MM.1S (cell line): Measurements from ENCODE around the gene KIAA1217.

Experiments
- DNase-seq: peaks from one replicate; pipeline ENCODE4 v3.0.0-alpha.2; 2015
- H2AFZ ChIP-seq: fragments of 300-600 bp; sonication (generic); 2 replicates; pipeline ENCODE4 v1.6.0; 2016; ENCODE audit warnings: antibody characterized with exemption, low read length
- H3F3A ChIP-seq: fragments of 300-600 bp; sonication (generic); 2 replicates; pipeline ENCODE4 v1.6.1; 2016; ENCODE audit warnings: mild to moderate bottlenecking, antibody characterized with exemption, low read length, moderate library complexity, mixed read lengths; ENCODE audit not compliant: insufficient read depth
- H3K27ac ChIP-seq: fragments of 300-600 bp; sonication (generic); 2 replicates; pipeline ENCODE4 v1.5.1; 2016; ENCODE audit warnings: mild to moderate bottlenecking, low read length
- H3K27me3 ChIP-seq: fragments of 300-600 bp; sonication (generic); replicated peaks from 2 replicates; pipeline ENCODE4 v1.6.0; 2016; ENCODE audit warnings: low read length; ENCODE audit not compliant: insufficient read depth
- H3K36me3 ChIP-seq: fragments of 300-600 bp; sonication (generic); replicated peaks from 2 replicates; pipeline ENCODE4 v1.6.1; 2016; ENCODE audit warnings: mild to moderate bottlenecking, low read length, mixed read lengths; ENCODE audit not compliant: insufficient read depth
- H3K4me1 ChIP-seq: fragments of 300-600 bp; sonication (generic); 2 replicates; pipeline ENCODE4 v1.6.1; 2016; ENCODE audit warnings: low read length, mixed read lengths
- H3K4me2 ChIP-seq: fragments of 300-600 bp; sonication (generic); 2 replicates; pipeline ENCODE4 v1.6.0; 2016; ENCODE audit warnings: low read depth, low read length
- H3K4me3 ChIP-seq: fragments of 300-600 bp; sonication (generic); 2 replicates; pipeline ENCODE4 v1.5.1; 2016; ENCODE audit warnings: low read length, mixed read lengths
- H3K79me2 ChIP-seq: fragments of 300-600 bp; sonication (generic); 2 replicates; pipeline ENCODE4 v1.6.1; 2016; ENCODE audit warnings: mixed run types, low read length, mixed read lengths
- H3K9ac ChIP-seq: fragments of 300-600 bp; sonication (generic); 2 replicates; pipeline ENCODE4 v1.6.1; 2016; ENCODE audit warnings: low read length, mixed read lengths
- H3K9me2 ChIP-seq: fragments of 300-600 bp; sonication (generic); replicated peaks from 2 replicates; pipeline ENCODE4 v1.6.1; 2016; ENCODE audit warnings: mild to moderate bottlenecking, low read length, mixed read lengths; ENCODE audit not compliant: insufficient read depth
- H3K9me3 ChIP-seq: fragments of 300-600 bp; sonication (generic); replicated peaks from 2 replicates; pipeline ENCODE4 v1.6.1; 2016; ENCODE audit warnings: mild to moderate bottlenecking, low read length, mixed read lengths; ENCODE audit not compliant: insufficient read depth
- H4K20me1 ChIP-seq: fragments of 300-600 bp; sonication (generic); 2 replicates; pipeline ENCODE4 v1.6.1; 2016; ENCODE audit warnings: mild to moderate bottlenecking, low read length, moderate library complexity, mixed read lengths; ENCODE audit not compliant: insufficient read depth
- CTCF ChIP-seq: fragments of 300-600 bp; sonication (generic); IDR thresholded peaks from 2 replicates; pipeline ENCODE4 v1.5.1; 2016; ENCODE audit warnings: antibody characterized with exemption, low read length, mixed read lengths
- EZH2 ChIP-seq: fragments of 300-600 bp; sonication (generic); optimal IDR thresholded peaks from 2 replicates; pipeline ENCODE3; 2017; ENCODE audit warnings: low read depth, mild to moderate bottlenecking, antibody characterized with exemption, low read length, mixed read lengths
- EZH2phosphoT487 ChIP-seq: fragments of 300-600 bp; sonication (generic); IDR thresholded peaks from 2 replicates; pipeline ENCODE4 v1.6.1; 2018; ENCODE audit warnings: antibody characterized with exemption, low read length

Gene KIAA1217

DNA sequence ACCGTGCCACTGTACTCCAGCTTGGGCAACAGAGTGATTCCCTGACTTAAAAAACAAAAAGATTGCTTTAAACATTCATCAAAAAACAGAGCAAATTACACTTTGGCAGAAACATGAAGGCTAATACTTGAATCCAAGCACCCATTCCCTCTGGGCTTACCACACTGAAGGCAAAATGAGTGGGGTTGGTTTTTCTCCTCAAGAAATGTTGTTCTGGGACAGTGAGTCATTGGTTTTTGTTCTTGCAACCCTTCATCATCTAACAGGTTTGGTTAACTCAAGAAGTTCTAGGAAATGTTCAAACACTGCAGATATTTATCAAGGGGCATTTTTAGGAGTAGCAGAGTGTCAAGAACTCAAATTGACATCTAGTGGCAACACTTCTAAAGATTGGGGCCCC, 60.5 kb downstream of the KIAA1217 start:
- Histone ChIP-seq H3K9me2 (no peaks in the 10 kb centered on the region), H3K27ac (no peak overlapping the region), H3K27me3 (no peaks in the 10 kb centered on the region), H3K4me3 (no peak overlapping the region), H3K4me1 (no peaks in the 10 kb centered on the region), H4K20me1 (no peaks in the 10 kb centered on the region), H2AFZ (no peak overlapping the region), H3K36me3 (no peaks in the 10 kb centered on the region), H3K79me2 (no peaks in the 10 kb centered on the region), H3K9ac (no peak overlapping the region), H3K9me3 (no peaks in the 10 kb centered on the region), H3F3A (no peaks in the 10 kb centered on the region), H3K4me2 (no peak overlapping the region)
- no peak for DNase-seq
- TF ChIP-seq EZH2: no peak
- TF ChIP-seq EZH2phosphoT487: no peak
- TF ChIP-seq CTCF: no peak

- H3K27me3 ChIP-seq: no peaks in the 10 kb centered on the region
- TF ChIP-seq EZH2 (no peak), CTCF (no peak), EZH2phosphoT487 (no peak)
Observed at GRCh38 chr10:24272374-24272773, 63.4 kb downstream of the KIAA1217 start.

GRCh38 chr10:24277277-24277676, 68.3 kb downstream of the KIAA1217 start:
- Histone ChIP-seq H3K9ac (no peak overlapping the region), H4K20me1 (no peaks in the 10 kb centered on the region), H3K79me2 (no peaks in the 10 kb centered on the region), H3K9me2 (no peaks in the 10 kb centered on the region), H3K9me3 (no peaks in the 10 kb centered on the region), H3K36me3 (no peaks in the 10 kb centered on the region), H3F3A (no peaks in the 10 kb centered on the region), H3K4me1 (no peaks in the 10 kb centered on the region), H2AFZ (no peak overlapping the region), H3K27ac (no peak overlapping the region), H3K4me2 (no peak overlapping the region), H3K27me3 (no peaks in the 10 kb centered on the region), H3K4me3 (no peak overlapping the region)
- TF ChIP-seq CTCF: no peak
- TF ChIP-seq EZH2phosphoT487: no peak
- TF ChIP-seq EZH2: no peak
- DNase-seq: no peak

More at GRCh38 chr10:24272374-24272773, 63.4 kb downstream of the KIAA1217 start:
- Histone ChIP-seq H3K27ac (no peak overlapping the region), H3K9me2 (no peaks in the 10 kb centered on the region), H3F3A (no peaks in the 10 kb centered on the region), H4K20me1 (no peaks in the 10 kb centered on the region), H3K9me3 (no peaks in the 10 kb centered on the region), H2AFZ (no peak overlapping the region), H3K9ac (no peak overlapping the region), H3K4me3 (no peak overlapping the region), H3K36me3 (no peaks in the 10 kb centered on the region), H3K4me2 (no peak overlapping the region), H3K4me1 (no peaks in the 10 kb centered on the region), H3K79me2 (no peaks in the 10 kb centered on the region)
- DNase-seq: no peak
